PC-3 (cell line): Measurements from ENCODE around the gene GABBR1.

Source experiments
- CTCF ChIP-seq: fragments of 300-600 bp; sonication (generic); conservative IDR thresholded peaks from 2 replicates; pipeline ENCODE4 v1.5.1; 2017; ENCODE audit warnings: antibody characterized with exemption, low read depth, mild to moderate bottlenecking, low read length
- EZH2 ChIP-seq: fragments of 300-600 bp; sonication (generic); IDR thresholded peaks from one replicate; pipeline ENCODE4 v1.6.1; 2017; ENCODE audit warnings: antibody characterized with exemption, mild to moderate bottlenecking, low read length; ENCODE audit not compliant: unreplicated experiment
- EZH2phosphoT487 ChIP-seq: fragments of 300-600 bp; sonication (generic); IDR thresholded peaks from 2 replicates; pipeline ENCODE4 v1.6.1; 2018; ENCODE audit warnings: mild to moderate bottlenecking, antibody characterized with exemption, low read length, borderline replicate concordance

GRCh38 chr6:29681811-29682210 lies 48.8 kb upstream of the GABBR1 start:
- TF ChIP-seq CTCF, result no peak
- no peak for TF ChIP-seq EZH2
- TF ChIP-seq EZH2phosphoT487, result no peak
